Glomerular endothelial cell (primary cell): ENCODE data around the gene ASB1. TPM values are rescaled to one million over a fixed set of nuclear protein-coding genes. Genes with fewer than 3 reads are reported as not detected.
A peak's percentile ranks its signal among the peaks of the same experiment; 100 is the strongest.
"Not testable (repeated sequence)": the region's sequence is repeated elsewhere in the genome, so short reads cannot be mapped to it uniquely, and the experiment has no call there.

ENCODE experiments used
- DNase-seq: peaks from one replicate; pipeline ENCODE4 v3.0.0-alpha.2; 2011; ENCODE audit warnings: low read depth, low spot score; ENCODE audit errors: extremely low read depth
- total RNA-seq: library from RNA; depleted of rRNA; stranded (reverse); fragments of >200 nt; gene quantifications from 2 replicates; pipeline ENCODE4 v1.2.3, GENCODE V29; 2015

The ASB1 gene
- total RNA-seq, 1 donor from 2014 or later = 23.2 TPM

- no peak for DNase-seq
Observed at GRCh38 chr2:238441262-238442114, 14.8 kb downstream of the ASB1 start.

GRCh38 chr2:238442257-238442656 is 15.5 kb downstream of the ASB1 start:
- DNase-seq = not testable (repeated sequence)

GRCh38 chr2:238444242-238444641 is 17.5 kb downstream of the ASB1 start:
- no peak for DNase-seq

DNA sequence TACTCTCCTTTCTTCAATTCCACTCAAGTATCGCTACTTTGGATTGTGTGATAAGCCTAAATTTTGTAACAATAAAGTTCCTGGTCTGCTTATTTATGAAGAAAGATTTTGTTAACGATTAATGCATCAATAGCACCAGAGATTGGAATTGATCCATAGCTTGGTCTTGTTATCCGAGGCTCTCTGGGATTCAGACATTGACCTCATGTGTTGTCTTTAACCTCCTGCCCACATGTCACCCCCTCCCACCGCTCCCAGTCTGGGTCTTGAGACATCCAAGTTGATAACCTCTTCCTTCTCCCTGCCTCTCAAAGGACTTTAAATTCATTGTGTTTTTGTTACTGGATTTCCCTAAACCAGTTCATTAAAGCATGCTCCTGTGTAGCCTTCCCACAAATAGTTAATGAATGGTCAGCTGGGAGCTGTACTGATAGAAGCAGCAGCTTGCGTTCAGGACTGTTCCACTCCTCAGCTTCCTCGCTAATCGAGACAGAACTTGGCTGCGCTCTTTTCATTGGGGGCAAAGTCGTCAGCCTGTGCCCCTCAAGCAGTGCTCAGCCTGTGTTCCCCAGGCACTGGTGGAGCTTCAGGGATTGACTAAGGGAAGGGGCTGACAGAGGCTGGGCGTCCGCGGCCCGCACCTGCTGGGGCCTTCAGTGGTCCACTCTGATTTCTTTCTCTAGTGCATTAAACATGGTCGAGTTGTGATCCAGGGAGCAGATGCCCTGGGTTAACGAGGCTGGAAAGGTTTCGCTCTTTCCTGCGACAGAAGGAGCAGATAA is 18.9 kb downstream of the ASB1 start:
- no peak for DNase-seq

DNA sequence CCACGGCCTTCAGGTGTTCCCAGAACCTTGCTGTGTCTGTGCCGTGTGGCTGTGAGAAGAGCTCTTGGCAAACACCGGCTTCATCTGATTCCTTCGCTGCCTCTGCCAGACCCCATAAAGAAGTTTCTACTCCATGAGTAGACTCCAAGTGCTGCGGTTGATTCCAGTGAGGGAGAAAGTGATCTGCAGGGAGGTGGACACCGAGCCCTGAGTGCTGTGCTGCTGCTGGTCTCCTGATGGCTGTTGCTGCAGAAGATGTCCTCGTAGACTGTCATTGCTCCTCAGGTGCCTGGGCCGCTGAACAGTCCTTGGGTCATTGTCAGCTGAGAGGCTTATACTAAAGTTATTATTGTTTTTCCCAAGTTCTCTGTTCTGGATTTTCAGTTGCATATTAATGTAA is 19.6 kb downstream of the ASB1 start:
- no peak for DNase-seq

DNA sequence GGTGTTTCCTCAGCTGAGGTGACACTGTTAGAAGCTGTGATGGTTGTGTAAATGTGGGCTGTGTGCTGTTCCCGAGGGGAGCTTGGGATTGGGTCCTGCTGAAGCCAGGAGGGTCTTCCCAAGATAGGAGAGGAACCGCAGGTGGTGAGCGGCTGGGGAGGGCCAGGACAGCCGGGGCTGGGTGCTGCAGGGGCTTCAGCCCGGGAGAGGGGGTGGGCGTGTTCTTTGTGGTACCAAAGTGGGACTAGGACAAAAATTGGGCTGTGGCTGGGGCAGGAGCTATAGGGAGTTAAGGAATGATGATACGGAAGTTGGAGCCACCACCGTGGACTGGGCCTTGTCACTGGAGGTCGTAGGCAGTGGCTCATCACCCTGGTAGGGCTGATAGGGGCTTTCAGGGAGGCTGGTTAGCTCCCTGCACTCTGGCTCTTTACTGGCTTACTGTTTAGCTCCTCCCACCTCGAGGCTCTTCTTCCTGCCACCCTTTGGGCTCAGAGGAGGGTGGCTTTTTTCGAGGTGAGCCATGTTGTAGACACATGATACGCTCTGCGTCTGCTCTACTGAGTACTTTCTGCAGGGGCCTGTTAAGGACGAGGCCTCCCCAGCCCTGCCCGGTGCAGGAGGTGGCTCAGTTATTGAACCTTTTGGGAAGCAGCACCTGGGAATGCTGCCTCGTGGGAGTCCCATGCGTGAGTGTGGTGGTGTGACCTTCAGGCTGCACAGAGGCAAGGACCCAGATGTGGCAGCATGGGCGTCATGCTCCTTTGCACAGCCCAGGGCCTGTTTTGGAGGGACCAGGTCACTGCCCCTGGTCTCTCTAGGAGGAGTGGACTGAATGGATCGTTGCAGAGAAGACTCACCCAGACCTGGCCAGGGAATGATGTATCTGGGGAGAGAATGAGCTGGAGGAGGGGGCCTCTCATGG is 21.6 kb downstream of the ASB1 start:
- no peak for DNase-seq

GRCh38 chr2:238449241-238449640 is 22.5 kb downstream of the ASB1 start:
- DNase-seq = no peak

DNA sequence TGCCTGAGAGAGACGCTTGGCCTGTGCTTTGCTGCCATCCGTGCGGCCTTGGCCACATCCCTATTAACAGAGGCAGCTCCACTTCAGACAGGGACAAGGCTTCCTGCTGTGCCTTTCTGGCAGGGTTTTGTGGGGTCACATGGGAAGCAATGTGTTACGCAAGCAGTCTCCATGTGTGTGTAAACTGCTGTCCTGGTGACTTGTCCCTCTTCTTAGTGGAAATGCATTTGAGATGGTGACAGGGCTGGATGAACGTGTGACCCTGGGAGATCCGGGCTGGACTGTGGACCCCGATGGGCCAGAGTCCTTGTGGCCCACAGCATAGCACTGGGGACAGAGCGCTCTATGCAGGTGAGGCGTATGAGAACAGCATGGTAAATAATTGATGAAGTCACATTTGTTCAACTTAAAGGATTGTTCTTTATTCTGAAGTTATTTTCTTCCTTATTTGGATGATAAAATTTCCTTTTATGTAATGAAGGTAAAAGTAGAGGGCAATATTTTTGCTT is 23.2 kb downstream of the ASB1 start:
- DNase-seq = no peak

GRCh38 chr2:238450440-238450861 is 23.7 kb downstream of the ASB1 start:
- DNase-seq = no peak

DNA sequence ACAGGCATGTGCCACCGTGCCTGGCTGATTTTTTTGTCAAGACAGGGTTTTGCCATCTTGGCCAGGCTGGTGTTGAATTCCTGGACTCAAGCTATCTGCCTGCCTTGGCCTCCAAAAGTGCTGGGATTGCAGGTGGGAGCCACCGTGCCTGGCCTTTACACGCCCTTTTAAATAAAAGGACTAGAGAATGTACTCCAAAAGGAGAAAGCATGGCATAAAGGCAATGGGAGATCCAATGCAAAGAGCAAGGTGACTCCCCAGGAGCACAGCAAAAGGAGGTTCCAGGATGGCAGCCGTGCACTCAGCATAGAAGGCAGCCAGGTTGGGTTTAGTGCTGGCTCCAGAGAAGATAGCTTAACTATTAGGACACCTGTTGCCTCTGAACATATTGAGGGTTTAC is 27.1 kb downstream of the ASB1 start:
- DNase-seq = no peak

DNA sequence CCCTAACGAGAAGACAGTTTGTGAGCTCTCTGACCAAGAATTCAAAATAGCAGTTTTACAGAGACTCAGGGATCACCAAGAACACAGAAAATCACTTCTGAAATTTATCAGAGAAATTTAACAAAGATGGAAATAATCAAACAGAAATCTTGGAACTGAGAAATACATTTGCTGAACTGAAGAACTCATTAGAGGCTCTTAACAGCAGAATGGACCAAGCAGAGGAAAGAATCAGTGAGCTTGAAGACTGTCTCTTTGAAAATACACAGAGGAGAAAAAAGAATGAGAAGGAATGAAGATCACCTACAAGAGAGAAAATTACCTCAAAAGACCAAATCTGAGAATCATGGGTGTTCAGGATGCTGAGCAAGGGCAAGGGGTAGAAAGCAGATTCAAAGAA is 29.7 kb downstream of the ASB1 start:
- no peak for DNase-seq

GRCh38 chr2:238456970-238457926 is 30.5 kb downstream of the ASB1 start:
- DNase-seq = no peak

GRCh38 chr2:238457927-238458324 is 31.2 kb downstream of the ASB1 start:
- DNase-seq = no peak

DNA sequence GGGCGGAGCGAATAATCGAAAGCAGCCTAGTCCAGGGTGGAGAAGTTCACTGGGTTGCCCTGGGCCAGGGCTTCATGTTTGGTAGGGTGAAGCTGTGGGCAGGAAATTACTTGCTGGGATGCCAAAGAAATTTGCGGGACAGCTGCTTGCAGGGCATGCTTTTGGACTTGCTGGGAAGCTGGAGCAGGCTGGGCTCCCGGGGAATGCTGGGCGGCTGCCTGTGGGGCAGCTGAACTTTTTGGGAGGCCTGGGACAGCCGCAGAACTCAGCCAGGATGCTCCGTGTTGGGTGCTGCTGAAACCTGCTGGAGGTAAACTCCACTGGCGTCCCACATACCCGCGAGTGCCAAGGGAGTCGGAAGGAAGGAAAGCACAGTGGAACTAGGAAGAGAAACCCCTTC is 31.9 kb downstream of the ASB1 start:
- no peak for DNase-seq

DNA sequence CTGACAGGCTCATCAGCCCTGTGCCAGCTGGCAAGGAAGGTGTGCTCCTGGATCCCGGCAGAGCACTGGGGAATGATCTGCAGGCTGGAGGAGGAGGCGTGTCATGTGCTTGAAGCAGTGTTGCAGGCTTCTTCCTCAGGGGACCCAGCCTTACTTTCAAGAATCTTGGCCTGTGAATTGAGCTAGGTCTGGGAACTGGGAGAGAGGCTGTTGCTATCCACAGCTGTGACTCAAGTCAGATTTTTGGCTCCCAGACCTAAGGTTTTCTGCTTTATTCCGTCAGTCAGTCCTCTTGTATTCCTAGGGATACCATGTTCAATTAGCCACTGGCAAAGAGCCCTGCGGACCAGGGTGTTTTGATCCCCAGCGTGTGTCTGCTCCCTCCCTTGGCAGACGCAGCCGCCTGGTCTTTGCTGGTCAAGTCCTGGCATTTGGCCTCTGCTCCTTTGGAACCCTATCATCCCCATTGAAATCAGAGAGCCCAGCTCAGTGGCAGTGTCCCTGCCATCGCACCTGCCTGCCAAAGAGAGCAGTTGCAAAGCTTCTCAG is 32.4 kb downstream of the ASB1 start:
- no peak for DNase-seq

- no peak for DNase-seq
Observed at GRCh38 chr2:238461051-238461450, 34.3 kb downstream of the ASB1 start.

DNA sequence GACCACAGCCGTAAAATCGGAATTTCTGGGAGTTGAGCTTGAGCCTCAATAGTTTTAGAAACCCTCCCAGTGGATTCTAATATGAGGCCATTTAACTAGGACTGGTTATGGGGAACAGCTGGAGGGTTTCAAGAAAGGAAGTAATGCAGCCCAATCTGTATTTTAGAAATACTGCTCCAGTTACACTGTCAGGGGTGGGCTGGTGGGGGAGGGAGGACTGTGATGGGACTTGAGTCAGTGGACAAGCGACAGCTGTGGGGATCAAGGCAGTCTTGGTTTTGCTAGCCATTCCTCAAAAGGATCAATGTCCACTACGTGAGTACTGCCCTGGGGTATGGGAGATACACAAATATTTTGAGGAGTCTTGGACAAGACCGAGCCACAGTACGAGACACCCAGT is 34.8 kb downstream of the ASB1 start:
- no peak for DNase-seq

DNA sequence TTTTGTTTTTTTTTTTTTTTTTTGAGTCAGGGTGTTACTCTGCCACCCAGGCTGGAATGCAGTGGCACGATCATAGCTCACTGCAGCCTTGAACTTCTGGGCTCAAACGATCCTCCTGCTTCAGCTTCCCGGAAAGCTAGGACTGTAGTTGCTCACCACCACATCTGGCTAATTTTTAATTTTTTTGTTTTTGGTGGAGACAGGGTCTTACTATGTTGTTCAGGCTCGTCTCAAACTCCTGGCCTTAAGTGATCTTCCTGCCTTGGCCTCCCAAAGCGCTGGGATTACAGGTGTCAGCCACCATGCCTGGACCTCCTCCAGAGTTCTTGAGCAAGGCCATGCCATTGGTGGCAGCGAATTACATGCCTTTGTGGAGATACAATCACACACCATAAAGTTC is 35.2 kb downstream of the ASB1 start:
- DNase-seq = no peak

- peak; percentile 41 for DNase-seq
Observed at GRCh38 chr2:238462782-238463396, 36.2 kb downstream of the ASB1 start.
